PFSK-1 (cell line): ENCODE data around the gene UCHL3.

Source experiments
- FOXP2 ChIP-seq: optimal IDR thresholded peaks from 2 replicates; pipeline ENCODE3; 2011; ENCODE audit warnings: borderline replicate concordance, control low read depth, inconsistent platforms; ENCODE audit not compliant: insufficient read depth; ENCODE audit errors: extremely low read length, extremely low read depth
- POLR2AphosphoS5 ChIP-seq: IDR thresholded peaks from 2 replicates; pipeline ENCODE4 v1.6.1; 2012; ENCODE audit warnings: low read depth, mild to moderate bottlenecking, control low read depth, low read length, moderate library complexity
- REST ChIP-seq, 2 experiments: IDR thresholded peaks; 2 replicates each; pipeline versions ENCODE4 v1.6.1 to v1.8.0; 2011 to 2012; ENCODE audit warnings: low read depth in 2 of 2, low read length in 2 of 2, control low read depth in 1 of 2, inconsistent platforms in 1 of 2, mild to moderate bottlenecking in 1 of 2, moderate library complexity in 1 of 2; ENCODE audit not compliant: insufficient read depth in 1 of 2
- SIN3A ChIP-seq: IDR thresholded peaks from 2 replicates; pipeline ENCODE4 v1.6.1; 2012; ENCODE audit warnings: mild to moderate bottlenecking, low read length, moderate library complexity, borderline replicate concordance; ENCODE audit not compliant: insufficient read depth
- TAF1 ChIP-seq: IDR thresholded peaks from 2 replicates; pipeline ENCODE4 v1.6.1; 2012; ENCODE audit warnings: low read length, control low read depth, borderline replicate concordance; ENCODE audit not compliant: insufficient read depth

Gene UCHL3

DNA sequence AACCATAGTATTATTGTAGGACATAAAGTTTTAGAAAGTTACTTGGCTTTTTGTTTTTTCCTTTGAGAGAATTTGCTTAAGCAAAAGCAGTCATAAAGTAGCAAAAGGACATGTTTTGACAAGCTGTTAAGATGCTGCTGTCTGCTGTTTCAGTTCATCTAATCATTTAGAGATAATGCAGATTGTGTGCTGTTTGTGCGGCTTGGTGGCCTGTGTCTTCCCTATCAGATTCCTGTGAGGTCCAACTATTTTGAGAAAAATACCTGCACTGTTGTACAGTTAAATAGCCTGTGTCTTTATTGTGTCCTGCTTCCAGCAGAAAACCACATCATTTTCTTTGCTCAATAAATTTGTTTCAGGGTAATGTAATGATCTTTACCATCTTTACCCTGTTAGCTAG lies 20.0 kb downstream of the UCHL3 start:
- TF ChIP-seq REST (IDR thresholded peaks at IDR 0.05; ENCODE audit: insufficient read depth in 1 of 2, low read depth in 2 of 2, low read length in 2 of 2) (no peak), POLR2AphosphoS5 (no peak), SIN3A (no peak), FOXP2 (no peak)

DNA sequence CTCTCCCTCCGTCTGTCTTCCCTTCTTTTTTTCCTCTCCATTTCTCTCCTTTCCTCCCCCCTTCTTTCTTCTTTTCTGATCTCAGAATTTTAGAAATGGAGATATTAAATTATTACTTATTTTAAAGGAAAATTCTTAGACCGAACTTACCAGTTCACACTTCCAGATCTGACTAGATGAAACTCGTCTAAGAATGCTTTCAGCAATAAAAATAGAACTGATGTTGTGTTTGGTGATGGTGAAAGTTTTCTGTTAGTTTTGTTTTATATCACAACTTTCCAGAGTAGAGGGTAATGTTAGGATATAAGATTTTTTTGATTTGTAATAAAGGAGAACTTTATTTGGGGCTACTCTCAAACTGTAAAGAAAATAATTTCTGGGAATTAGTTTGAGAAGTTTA lies 29.9 kb downstream of the UCHL3 start:
- no peak for TF ChIP-seq TAF1
- TF ChIP-seq FOXP2, result no peak
- no peak for TF ChIP-seq POLR2AphosphoS5
- TF ChIP-seq REST (IDR thresholded peaks at IDR 0.05; ENCODE audit: insufficient read depth in 1 of 2, low read depth in 2 of 2, low read length in 2 of 2), result no peak
- TF ChIP-seq SIN3A, result no peak

DNA sequence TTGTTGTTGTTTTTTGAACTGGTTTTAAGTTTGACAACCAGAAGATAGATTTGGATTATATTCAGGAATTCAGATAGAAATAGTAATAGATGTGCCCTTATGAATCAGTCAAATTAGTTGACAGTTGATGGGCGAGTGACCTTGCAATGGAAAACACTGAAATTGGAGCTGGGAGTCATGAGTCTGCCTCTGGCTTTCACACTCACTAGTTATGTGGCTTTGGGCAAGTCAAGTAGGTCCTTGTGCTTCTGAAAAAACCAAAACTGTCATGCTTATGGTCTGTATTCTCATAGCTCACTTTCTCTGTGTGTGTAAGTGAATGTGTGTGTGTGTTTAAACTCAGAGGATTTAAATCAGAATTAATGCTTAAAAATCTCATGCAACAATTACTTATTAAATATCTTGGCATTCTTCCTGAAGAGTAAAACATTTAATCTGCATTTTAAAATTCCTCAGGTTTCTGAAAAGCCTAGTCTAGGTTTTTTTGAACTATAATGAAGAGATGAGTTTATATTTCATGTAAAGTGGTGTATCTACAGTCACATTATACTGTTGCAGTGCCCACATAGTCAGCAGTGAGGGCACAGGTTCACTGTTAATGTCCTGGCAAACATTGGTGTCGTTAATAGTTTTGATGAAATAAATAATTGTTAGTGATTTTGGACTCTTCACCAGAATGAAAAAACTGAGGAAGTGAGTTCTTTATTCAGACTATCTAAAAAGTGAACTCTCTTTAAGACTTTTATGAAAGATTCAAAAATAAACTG lies 32.5 kb downstream of the UCHL3 start:
- TF ChIP-seq TAF1 (no peak), REST (IDR thresholded peaks at IDR 0.05; ENCODE audit: insufficient read depth in 1 of 2, low read depth in 2 of 2, low read length in 2 of 2) (no peak)

GRCh38 chr13:75583091-75583490 lies 33.5 kb downstream of the UCHL3 start:
- TF ChIP-seq POLR2AphosphoS5 (no peak), TAF1 (no peak)

DNA sequence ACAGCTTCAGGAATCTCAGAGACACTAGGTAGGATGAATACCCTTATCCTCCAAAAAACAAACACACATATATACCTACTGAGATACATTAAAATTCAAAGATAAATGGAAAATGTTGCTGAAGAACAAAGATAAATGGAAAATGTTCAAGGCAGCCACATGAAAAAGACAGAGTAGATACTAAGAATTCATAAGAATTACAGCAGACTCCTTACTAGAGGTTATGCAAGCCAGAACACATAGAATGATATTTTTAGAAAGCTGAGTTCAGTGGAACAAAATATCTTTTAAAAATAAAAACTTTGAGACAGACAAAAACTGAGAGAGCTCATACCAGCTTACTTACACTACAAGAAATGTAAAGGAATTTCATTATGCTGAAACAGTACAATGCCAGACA lies 35.6 kb downstream of the UCHL3 start:
- TF ChIP-seq FOXP2, result no peak
- TF ChIP-seq SIN3A, result no peak
- no peak for TF ChIP-seq TAF1
- TF ChIP-seq POLR2AphosphoS5, result no peak
- TF ChIP-seq REST (IDR thresholded peaks at IDR 0.05; ENCODE audit: insufficient read depth in 1 of 2, low read depth in 2 of 2, low read length in 2 of 2), result no peak
